ENCODE measurements around the gene INHBC.
A peak's percentile ranks its signal among the peaks of the same experiment; 100 is the strongest.

Gene INHBC

GRCh38 chr12:57454213-57454565, 19.6 kb downstream of the INHBC start:
- no peak overlapping the region for H2AK5ac ChIP-seq (ENCODE audit: low read depth, low read length)
- WGBS, 2 donors (ENCODE audit: extremely low coverage in 2 of 2, insufficient read length in 2 of 2, insufficient replicate concordance in 1 of 2), result no CpG with 5 or more reads among the region's 2 CpGs
- no peak overlapping the region for H3K4me2 ChIP-seq (ENCODE audit: insufficient read depth, low read length, poor library complexity, severe bottlenecking)
- no peak overlapping the region for H2BK12ac ChIP-seq (ENCODE audit: low read length)
- no peak for DNase-seq (ENCODE audit: low spot score)
- no peak overlapping the region for H2BK15ac ChIP-seq (ENCODE audit: low read length)
- no peak overlapping the region for H3K27ac ChIP-seq (replicated peaks; ENCODE audit: low read length)
- H2AFZ ChIP-seq (ENCODE audit: low read length), result no peak overlapping the region
- H2BK120ac ChIP-seq (ENCODE audit: low read depth, low read length), result no peak overlapping the region
- no peak overlapping the region for H3K4me3 ChIP-seq (ENCODE audit: low read length in 2 of 2)
- H3K9me3 ChIP-seq (replicated peaks in 1 of 2; ENCODE audit: control insufficient read depth in 2 of 2, insufficient read depth in 1 of 2, low read depth in 1 of 2, low read length in 2 of 2), result no peaks in the 10 kb centered on the region
- peaks cover 2% of the 10 kb centered on the region for H3K79me1 ChIP-seq (ENCODE audit: low read depth, low read length)
- H3K9ac ChIP-seq (ENCODE audit: low read depth, low read length, poor library complexity), result no peak overlapping the region
- no peak overlapping the region for H4K91ac ChIP-seq (ENCODE audit: low read depth, low read length, poor library complexity)
- H3K4me1 ChIP-seq (ENCODE audit: control insufficient read depth in 2 of 2, insufficient read depth in 1 of 2, low read depth in 1 of 2, low read length in 2 of 2), result peaks cover 19 to 21% of the 10 kb centered on the region in 2 donors
- no peak overlapping the region for H3K23ac ChIP-seq (ENCODE audit: low read depth, low read length, poor library complexity)
- no peak overlapping the region for H2BK5ac ChIP-seq (ENCODE audit: low read length)
- H3K4ac ChIP-seq (ENCODE audit: low read length), result no peak overlapping the region
- no peak overlapping the region for H3K14ac ChIP-seq (ENCODE audit: low read length)
- H3K27me3 ChIP-seq (ENCODE audit: control insufficient read depth in 3 of 3, insufficient read depth in 3 of 3, low read depth in 1 of 3, low read length in 3 of 3), result peaks cover 0 to 11% (median 5%) of the 10 kb centered on the region in 3 experiments
- no peak overlapping the region for H3K18ac ChIP-seq (ENCODE audit: low read length)
- no peak overlapping the region for H4K8ac ChIP-seq (ENCODE audit: low read depth, low read length)
- no peaks in the 10 kb centered on the region for H3K36me3 ChIP-seq (replicated peaks in 1 of 2; ENCODE audit: control insufficient read depth in 2 of 2, insufficient read depth in 2 of 2, low read length in 2 of 2)

- peak within 1 kb of the TSS; percentile 17 for H3K23ac ChIP-seq (ENCODE audit: low read depth, low read length, poor library complexity)
- peaks cover 0 to 11% (median 5%) of the 10 kb centered on the region in 3 experiments for H3K27me3 ChIP-seq (ENCODE audit: control insufficient read depth in 3 of 3, insufficient read depth in 3 of 3, low read depth in 1 of 3, low read length in 3 of 3)
- H2BK15ac ChIP-seq (ENCODE audit: low read length), result peak within 1 kb of the TSS; percentile 52
- peak; percentile 54 for DNase-seq (ENCODE audit: low spot score)
- H2BK120ac ChIP-seq (ENCODE audit: low read depth, low read length), result peak within 1 kb of the TSS; percentile 30
- H4K8ac ChIP-seq (ENCODE audit: low read depth, low read length), result peak within 1 kb of the TSS; percentile 75
- no peak within 1 kb of the TSS for H3K27ac ChIP-seq (replicated peaks; ENCODE audit: low read length)
- H3K4me1 ChIP-seq (ENCODE audit: control insufficient read depth in 2 of 2, insufficient read depth in 1 of 2, low read depth in 1 of 2, low read length in 2 of 2), result peaks cover 21% of the 10 kb centered on the region in 2 donors
- H3K36me3 ChIP-seq (replicated peaks in 1 of 2; ENCODE audit: control insufficient read depth in 2 of 2, insufficient read depth in 2 of 2, low read length in 2 of 2), result no peaks in the 10 kb centered on the region
- no peak within 1 kb of the TSS for H3K4me2 ChIP-seq (ENCODE audit: insufficient read depth, low read length, poor library complexity, severe bottlenecking)
- H4K91ac ChIP-seq (ENCODE audit: low read depth, low read length, poor library complexity), result peak within 1 kb of the TSS; percentile 19
- no CpG with 5 or more reads among the region's 10 CpGs for WGBS, 2 donors (ENCODE audit: extremely low coverage in 2 of 2, insufficient read length in 2 of 2, insufficient replicate concordance in 1 of 2)
- peak within 1 kb of the TSS in 1 of 2 donors; percentile 57 for H3K4me3 ChIP-seq (ENCODE audit: low read length in 2 of 2)
- H2AFZ ChIP-seq (ENCODE audit: low read length), result peak within 1 kb of the TSS; percentile 62
- H3K18ac ChIP-seq (ENCODE audit: low read length), result peak within 1 kb of the TSS; percentile 79
- H3K14ac ChIP-seq (ENCODE audit: low read length), result peak within 1 kb of the TSS; percentile 73
- H3K9me3 ChIP-seq (replicated peaks in 1 of 2; ENCODE audit: control insufficient read depth in 2 of 2, insufficient read depth in 1 of 2, low read depth in 1 of 2, low read length in 2 of 2), result no peaks in the 10 kb centered on the region
- peak within 1 kb of the TSS; percentile 50 for H2BK12ac ChIP-seq (ENCODE audit: low read length)
- H3K79me1 ChIP-seq (ENCODE audit: low read depth, low read length), result peaks cover 2% of the 10 kb centered on the region
- H2AK5ac ChIP-seq (ENCODE audit: low read depth, low read length), result peak within 1 kb of the TSS; percentile 65
- peak within 1 kb of the TSS; percentile 14 for H2BK5ac ChIP-seq (ENCODE audit: low read length)
- no peak within 1 kb of the TSS for H3K4ac ChIP-seq (ENCODE audit: low read length)
- H3K9ac ChIP-seq (ENCODE audit: low read depth, low read length, poor library complexity), result no peak within 1 kb of the TSS
These were observed 20.2 kb downstream of the INHBC start, which contains the start of gene INHBE for GRCh38 chr12:57454566-57455373. Gene INHBE, plus strand, starts transcription at chr12:57455307. Its CDS starts 230 bp downstream, at chr12:57455537.

- peak overlapping the region; percentile 65 for H2AK5ac ChIP-seq (ENCODE audit: low read depth, low read length)
- H2BK12ac ChIP-seq (ENCODE audit: low read length), result peak overlapping the region; percentile 50
- H4K91ac ChIP-seq (ENCODE audit: low read depth, low read length, poor library complexity), result peak overlapping the region; percentile 19
- WGBS, 2 donors (ENCODE audit: extremely low coverage in 2 of 2, insufficient read length in 2 of 2, insufficient replicate concordance in 1 of 2), result no CpG with 5 or more reads among the region's 10 CpGs
- H4K8ac ChIP-seq (ENCODE audit: low read depth, low read length), result peak overlapping the region; percentile 75
- no peaks in the 10 kb centered on the region for H3K36me3 ChIP-seq (replicated peaks in 1 of 2; ENCODE audit: control insufficient read depth in 2 of 2, insufficient read depth in 2 of 2, low read length in 2 of 2)
- no peak overlapping the region for H3K27ac ChIP-seq (replicated peaks; ENCODE audit: low read length)
- no peak for DNase-seq (ENCODE audit: low spot score)
- H3K4ac ChIP-seq (ENCODE audit: low read length), result no peak overlapping the region
- no peak overlapping the region for H3K4me2 ChIP-seq (ENCODE audit: insufficient read depth, low read length, poor library complexity, severe bottlenecking)
- peak overlapping the region; percentile 62 for H2AFZ ChIP-seq (ENCODE audit: low read length)
- H3K18ac ChIP-seq (ENCODE audit: low read length), result peak overlapping the region; percentile 79
- peaks cover 2% of the 10 kb centered on the region for H3K79me1 ChIP-seq (ENCODE audit: low read depth, low read length)
- H3K27me3 ChIP-seq (ENCODE audit: control insufficient read depth in 3 of 3, insufficient read depth in 3 of 3, low read depth in 1 of 3, low read length in 3 of 3), result peaks cover 0 to 6% (median 6%) of the 10 kb centered on the region in 3 experiments
- H2BK120ac ChIP-seq (ENCODE audit: low read depth, low read length), result peak overlapping the region; percentile 30
- peaks cover 25 to 26% of the 10 kb centered on the region in 2 donors for H3K4me1 ChIP-seq (ENCODE audit: control insufficient read depth in 2 of 2, insufficient read depth in 1 of 2, low read depth in 1 of 2, low read length in 2 of 2)
- H3K9me3 ChIP-seq (replicated peaks in 1 of 2; ENCODE audit: control insufficient read depth in 2 of 2, insufficient read depth in 1 of 2, low read depth in 1 of 2, low read length in 2 of 2), result no peaks in the 10 kb centered on the region
- H3K9ac ChIP-seq (ENCODE audit: low read depth, low read length, poor library complexity), result no peak overlapping the region
- peak overlapping the region; percentile 14 for H2BK5ac ChIP-seq (ENCODE audit: low read length)
- peak overlapping the region; percentile 73 for H3K14ac ChIP-seq (ENCODE audit: low read length)
- H3K4me3 ChIP-seq (ENCODE audit: low read length in 2 of 2), result peak overlapping the region in 1 of 2 donors; percentile 57
- peak overlapping the region; percentile 17 for H3K23ac ChIP-seq (ENCODE audit: low read depth, low read length, poor library complexity)
- H2BK15ac ChIP-seq (ENCODE audit: low read length), result peak overlapping the region; percentile 52
These were observed 21.0 kb downstream of the INHBC start for GRCh38 chr12:57455374-57456144.

Data from neuronal stem cell (in vitro differentiated cells).